ENCODE data around the gene LDB3.

GRCh38 chr10:86699541-86699940, 31.2 kb downstream of the LDB3 start:
- TF ChIP-seq USF2 (IDR thresholded peaks at IDR 0.05) = no peak
- TF ChIP-seq CTCF (IDR thresholded peaks at IDR 0.05) = no peak
- no peak for TF ChIP-seq CBX8 (IDR thresholded peaks at IDR 0.05)
- TF ChIP-seq PBX3 (IDR thresholded peaks at IDR 0.05) = no peak
- no peak for TF ChIP-seq BHLHE40 (IDR thresholded peaks at IDR 0.05; ENCODE audit: low read depth, low read length)

Data from A549 (cell line).